Thyroid gland (tissue), 4 donors: Measurements from ENCODE around the gene DPYD. TPM values are rescaled to one million over a fixed set of nuclear protein-coding genes. Genes with fewer than 3 reads are reported as not detected.

ENCODE experiments used
- DNase-seq, 2 donors: peaks; one replicate each; pipeline ENCODE4 v3.0.0-alpha.2; 2019
- H3K27ac ChIP-seq, 3 donors: fragments of 200-600 bp; sonication (generic); 1 replicate in 2 of 3; 2 replicates in 1 of 3; pipeline ENCODE4 v1.5.1; 2016 to 2019; ENCODE audit warnings: mild to moderate bottlenecking in 1 of 3, moderate library complexity in 1 of 3
- H3K27me3 ChIP-seq: fragments of 200-600 bp; sonication (generic); one replicate; pipeline ENCODE4 v1.5.1; 2019
- H3K36me3 ChIP-seq, 2 donors: fragments of 200-600 bp; sonication (generic); one replicate each; pipeline ENCODE4 v1.5.1; 2016 to 2019
- H3K4me1 ChIP-seq, 2 donors: fragments of 200-600 bp; sonication (generic); one replicate each; pipeline ENCODE4 v1.5.1; 2017 to 2019
- H3K4me3 ChIP-seq, 3 donors: fragments of 200-600 bp; sonication (generic); replicated peaks in 1 of 3; 1 replicate in 2 of 3; 2 replicates in 1 of 3; pipeline ENCODE4 v1.5.1; 2016; ENCODE audit warnings: mild to moderate bottlenecking in 1 of 3
- H3K9me3 ChIP-seq: fragments of 200-600 bp; sonication (generic); one replicate; pipeline ENCODE4 v1.5.1; 2017
- POLR2A ChIP-seq, 2 donors: fragments of 450-650 bp; IDR thresholded peaks; one replicate each; pipeline ENCODE4 v1.6.1; 2017; ENCODE audit warnings: antibody characterized with exemption in 2 of 2, mild to moderate bottlenecking in 2 of 2, moderate library complexity in 1 of 2
- WGBS, 2 donors: methylation state at CpG; one replicate each; pipeline ENCODE4 v1.1.5; 2017; 5-methylcytosine and 5-hydroxymethylcytosine counted together
- intact Hi-C: fragments of 100-400 bp; cut with DNase I; formaldehyde crosslinking; loops from one replicate; pipeline ENCODE4 v1.15.1; 2023
- total RNA-seq, 4 donors: library from RNA; depleted of rRNA; stranded (reverse); fragments of >200 nt; gene quantifications; one replicate each; pipeline ENCODE4 v1.2.3, GENCODE V29; 2016
- TF ChIP-seq, protein P1 (sequence below), 6 experiments: fragments of 200-600 bp in 3 of 6; fragments of 450-650 bp in 3 of 6; sonication (generic) in 3 of 6; IDR thresholded peaks; one replicate each; pipeline ENCODE4 v1.5.1; 2016 to 2019; ENCODE audit warnings: antibody characterized with exemption in 6 of 6, mild to moderate bottlenecking in 2 of 6, inconsistent platforms in 1 of 6, moderate library complexity in 1 of 6

The DPYD gene
- total RNA-seq, 4 donors from 2014 or later = 27.3 to 54.0 (median 39.5) TPM

DNA sequence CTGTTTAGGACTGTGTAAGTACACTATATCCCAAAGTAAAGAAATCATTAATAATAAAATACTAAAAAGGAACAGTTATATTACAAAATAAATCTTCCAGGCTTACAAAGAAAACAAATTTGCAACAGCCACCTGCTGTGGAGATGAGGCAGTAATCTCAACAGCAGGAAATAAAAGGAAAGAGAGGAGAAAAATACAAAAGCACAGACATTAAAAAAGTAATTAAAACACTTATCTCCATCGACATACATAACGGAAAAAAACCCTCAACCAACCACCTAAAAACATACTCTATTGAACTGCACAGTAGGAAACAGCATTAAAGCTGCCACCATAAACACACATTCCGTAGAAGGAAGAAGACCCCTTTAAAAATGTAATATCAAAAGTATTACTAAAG, 317.6 kb downstream of the DPYD start:
- TF ChIP-seq, protein P1, sequence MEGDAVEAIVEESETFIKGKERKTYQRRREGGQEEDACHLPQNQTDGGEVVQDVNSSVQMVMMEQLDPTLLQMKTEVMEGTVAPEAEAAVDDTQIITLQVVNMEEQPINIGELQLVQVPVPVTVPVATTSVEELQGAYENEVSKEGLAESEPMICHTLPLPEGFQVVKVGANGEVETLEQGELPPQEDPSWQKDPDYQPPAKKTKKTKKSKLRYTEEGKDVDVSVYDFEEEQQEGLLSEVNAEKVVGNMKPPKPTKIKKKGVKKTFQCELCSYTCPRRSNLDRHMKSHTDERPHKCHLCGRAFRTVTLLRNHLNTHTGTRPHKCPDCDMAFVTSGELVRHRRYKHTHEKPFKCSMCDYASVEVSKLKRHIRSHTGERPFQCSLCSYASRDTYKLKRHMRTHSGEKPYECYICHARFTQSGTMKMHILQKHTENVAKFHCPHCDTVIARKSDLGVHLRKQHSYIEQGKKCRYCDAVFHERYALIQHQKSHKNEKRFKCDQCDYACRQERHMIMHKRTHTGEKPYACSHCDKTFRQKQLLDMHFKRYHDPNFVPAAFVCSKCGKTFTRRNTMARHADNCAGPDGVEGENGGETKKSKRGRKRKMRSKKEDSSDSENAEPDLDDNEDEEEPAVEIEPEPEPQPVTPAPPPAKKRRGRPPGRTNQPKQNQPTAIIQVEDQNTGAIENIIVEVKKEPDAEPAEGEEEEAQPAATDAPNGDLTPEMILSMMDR (IDR thresholded peaks at IDR 0.05) = no peak
- TF ChIP-seq POLR2A (IDR thresholded peaks at IDR 0.05) = no peak
- intact Hi-C loops = no loop called here
- Histone ChIP-seq H3K4me1 (no peaks in the 10 kb centered on the region), H3K27me3 (no peaks in the 10 kb centered on the region), H3K4me3 (no peak overlapping the region), H3K9me3 (no peaks in the 10 kb centered on the region), H3K27ac (no peak overlapping the region), H3K36me3 (no peaks in the 10 kb centered on the region)
- WGBS, 2 donors = 77 to 82% methylated on average over 3 of the region's 3 CpGs
- no peak for DNase-seq

DNA sequence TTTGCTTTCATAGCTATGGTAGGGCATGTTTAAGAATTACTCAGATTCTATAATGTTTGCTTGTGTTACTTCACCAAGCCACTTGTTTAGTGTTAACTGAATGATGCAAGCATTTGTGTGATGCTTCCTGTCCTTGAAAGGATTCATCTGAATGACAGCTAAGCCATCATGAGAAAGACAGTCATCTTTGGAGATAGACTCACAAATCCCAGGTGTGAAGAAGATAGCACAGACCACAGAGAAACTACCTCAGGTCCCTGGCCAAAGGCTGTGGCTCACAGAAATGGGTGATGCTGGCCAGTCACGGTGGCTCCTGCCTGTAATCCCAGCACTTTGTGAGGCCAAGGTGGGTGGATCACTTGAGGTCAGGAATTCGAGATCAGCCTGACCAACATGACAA, 321.4 kb downstream of the DPYD start:
- DNase-seq = no peak
- TF ChIP-seq POLR2A (IDR thresholded peaks at IDR 0.05) = no peak
- TF ChIP-seq, protein P1 (IDR thresholded peaks at IDR 0.05) = no peak
- Histone ChIP-seq H3K4me1 (no peaks in the 10 kb centered on the region), H3K27ac (no peak overlapping the region), H3K27me3 (no peaks in the 10 kb centered on the region), H3K4me3 (no peak overlapping the region), H3K9me3 (no peaks in the 10 kb centered on the region), H3K36me3 (no peaks in the 10 kb centered on the region)
- 79 to 81% methylated on average over 2 of the region's 2 CpGs for WGBS, 2 donors
- intact Hi-C loops = no loop called here

- H3K36me3 ChIP-seq = no peaks in the 10 kb centered on the region
- 89 to 93% methylated on average over 8 of the region's 8 CpGs for whole genome bisulfite sequencing, 2 donors
- no peak for TF ChIP-seq POLR2A (IDR thresholded peaks at IDR 0.05)
- TF ChIP-seq, protein P1 (IDR thresholded peaks at IDR 0.05) = no peak
Observed at GRCh38 chr1:97593192-97593591, 327.6 kb downstream of the DPYD start.

GRCh38 chr1:97588772-97589171, 332.1 kb downstream of the DPYD start:
- intact Hi-C loops = no loop called here
- no peaks in the 10 kb centered on the region for H3K36me3 ChIP-seq

More at GRCh38 chr1:97593192-97593591, 327.6 kb downstream of the DPYD start:
- H3K4me3 ChIP-seq = no peak overlapping the region
- no peaks in the 10 kb centered on the region for H3K27me3 ChIP-seq
- H3K27ac ChIP-seq = no peak overlapping the region
- intact Hi-C loops = no loop called here
- no peaks in the 10 kb centered on the region for H3K9me3 ChIP-seq
- no peaks in the 10 kb centered on the region for H3K4me1 ChIP-seq
- DNase-seq = no peak

DNA sequence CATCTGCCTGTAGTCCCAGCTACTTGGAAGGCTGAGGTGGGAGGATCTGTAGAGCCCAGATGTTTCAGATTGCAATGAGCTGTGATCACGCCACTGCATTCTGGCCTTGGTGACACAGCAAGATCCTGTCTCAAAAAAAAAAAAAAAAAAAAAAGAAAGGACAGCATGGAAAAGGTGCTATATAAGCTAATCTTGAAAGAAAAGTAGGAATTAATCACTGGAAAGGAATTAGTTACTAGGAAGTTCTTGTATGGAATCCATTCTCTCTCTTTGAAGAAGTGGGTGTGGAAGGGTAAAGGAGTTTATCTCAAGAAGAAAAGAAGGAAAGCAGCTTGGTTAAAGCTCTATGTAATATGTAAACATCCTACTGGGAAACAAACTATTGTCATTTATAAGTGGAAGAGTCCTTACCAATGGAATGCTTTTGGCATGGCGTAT, 339.2 kb downstream of the DPYD start:
- H3K27ac ChIP-seq = no peak overlapping the region
- no peaks in the 10 kb centered on the region for H3K36me3 ChIP-seq
- no peak for TF ChIP-seq POLR2A (IDR thresholded peaks at IDR 0.05)
- TF ChIP-seq, protein P1 (IDR thresholded peaks at IDR 0.05) = no peak
- WGBS, 2 donors = 92 to 94% methylated on average over 2 of the region's 2 CpGs
- H3K9me3 ChIP-seq = no peaks in the 10 kb centered on the region
- H3K4me3 ChIP-seq = no peak overlapping the region
- no peaks in the 10 kb centered on the region for H3K4me1 ChIP-seq
- DNase-seq = no peak
- intact Hi-C loops = no loop called here
- H3K27me3 ChIP-seq = no peaks in the 10 kb centered on the region

More at GRCh38 chr1:97588772-97589171, 332.1 kb downstream of the DPYD start:
- H3K9me3 ChIP-seq = no peaks in the 10 kb centered on the region
- TF ChIP-seq, protein P1 (IDR thresholded peaks at IDR 0.05) = no peak
- no peak overlapping the region for H3K4me3 ChIP-seq
- H3K4me1 ChIP-seq = no peaks in the 10 kb centered on the region
- DNase-seq = no peak
- no peaks in the 10 kb centered on the region for H3K27me3 ChIP-seq
- H3K27ac ChIP-seq = no peak overlapping the region
